Heart right ventricle (tissue), 16 donors: ENCODE measurements around the gene PAX2. TPM values are rescaled to one million over a fixed set of nuclear protein-coding genes. Genes with fewer than 3 reads are reported as not detected.

Experiments
- ATAC-seq, 8 donors: fragments of 200-7000 bp; cut with Tn5 transposase; one replicate each; pipeline ENCODE4 v1.9.1; 2020; ENCODE audit warnings: mild to moderate bottlenecking in 8 of 8, moderate library complexity in 8 of 8, moderate number of reproducible peaks in 1 of 8
- DNase-seq, 2 donors: peaks; one replicate each; pipeline ENCODE4 v3.0.0-alpha.2; 2020
- H3K27ac ChIP-seq, 10 donors: fragments of 200-600 bp; sonication (generic) in 2 of 10; one replicate each; pipeline versions ENCODE4 v1.5.0 to v1.8.0; 2020 to 2022; ENCODE audit warnings: mild to moderate bottlenecking in 3 of 10
- H3K27me3 ChIP-seq, 7 donors: fragments of 200-600 bp; one replicate each; pipeline ENCODE4 v1.8.0; 2021 to 2022; ENCODE audit warnings: mild to moderate bottlenecking in 2 of 7
- H3K36me3 ChIP-seq, 9 donors: fragments of 200-600 bp; sonication (generic) in 1 of 9; one replicate each; pipeline versions ENCODE4 v1.5.0 to v1.8.0; 2020 to 2022; ENCODE audit warnings: mild to moderate bottlenecking in 2 of 9
- H3K4me1 ChIP-seq, 9 donors: fragments of 200-600 bp; sonication (generic) in 1 of 9; one replicate each; pipeline versions ENCODE4 v1.5.0 to v1.8.0; 2020 to 2022; ENCODE audit warnings: mild to moderate bottlenecking in 4 of 9
- H3K4me3 ChIP-seq, 10 donors: fragments of 200-600 bp; sonication (generic) in 2 of 10; one replicate each; pipeline versions ENCODE4 v1.5.0 to v1.8.0; 2020 to 2022; ENCODE audit warnings: mild to moderate bottlenecking in 7 of 10, moderate library complexity in 2 of 10
- H3K9me3 ChIP-seq, 11 donors: fragments of 200-600 bp in 10 of 11; sonication (generic) in 2 of 11; one replicate each; pipeline versions ENCODE4 v1.5.0 to v1.8.0; 2013 to 2022; ENCODE audit warnings: mild to moderate bottlenecking in 2 of 11, control low read depth in 1 of 11, moderate library complexity in 1 of 11
- CTCF ChIP-seq, 9 donors: fragments of 200-600 bp; sonication (generic) in 2 of 9; IDR thresholded peaks; one replicate each; pipeline versions ENCODE4 v1.5.0 to v1.8.0; 2021 to 2022; ENCODE audit warnings: antibody characterized with exemption in 9 of 9, mild to moderate bottlenecking in 5 of 9, moderate library complexity in 1 of 9
- WGBS, 2 donors: extraction: QIAGEN DNeasy Blood & Tissue Kit; methylation state at CpG; one replicate each; pipeline ENCODE4 v1.1.7; 2013; ENCODE audit warnings: inconsistent platforms in 1 of 2; 5-methylcytosine and 5-hydroxymethylcytosine counted together
- intact Hi-C, 10 donors: fragments of 100-400 bp; cut with DNase I; formaldehyde crosslinking; loops; one replicate each; pipeline versions ENCODE4 v1.11.1 to v1.14.2; 2022
- polyA plus RNA-seq, 2 donors: library from polyadenylated mRNA; stranded (reverse); fragments of 200-250 nt; gene quantifications; one replicate each; pipeline ENCODE4 v1.2.3, GENCODE V29; 2013
- total RNA-seq, 10 donors: library from RNA; stranded (reverse); fragmentation: NEBNext Ultra II Directional in 3 of 10; extraction: Animal tissue kit (Norgen Biotek cat#: 25700) in 3 of 10; gene quantifications; one replicate each; pipeline versions ENCODE4 v1.2.1 to v1.2.4, GENCODE V29; 2021 to 2023
- donor health status: Arrhythmogenic right ventricular cardiomyopathy.
- donor health status: ischemic (EF 13 %, LVEDD 7.1; RV severe dilation, severe dysfunction).
- donor health status: healthy with polysubstance abuse.
- donor health status: DM: no; HTN: yes; CAD: no.
- donor health status: DM: no; HTN: no; CAD: no.
- donor health status: ischemic (EF 25% LVEDD 6.9; RV normal size, moderate dysfunction).
- donor health status: ischemic (EF 25% LVEDD 5.7; RV mildly dilated, moderate dysfunction).
- donor health status: healthy.
- donor health status: DM: yes; HTN: yes; CAD: no.
- donor health status: Ischemic cardiomyopathy.
- donor health status: ischemic (EF 35%, LVEDD 5.7; RV mildly dilated, moderate dysfunction).
- donor health status: nonischemic (EF 11% LVEDD 7.7; RV severe dilation, severe dysfunction).
- donor health status: DM: yes; HTN: yes; CAD: no.
- donor health status: PGD.
- donor health status: ischemic (EF 29% LVEDD 5.4; RV normal size, mild dysfunction).
- donor health status: nonischemic (EF 23%, LVEDD 6.1; RV moderate dilation, normal function).

Gene PAX2
- total and polyA plus RNA-seq, 12 donors, result not detected

GRCh38 chr10:100780324-100780723, 34.9 kb downstream of the PAX2 start:
- no peaks in the 10 kb centered on the region for H3K4me1 ChIP-seq
- DNase-seq (no peak), ATAC-seq (no peak)
- no peaks in the 10 kb centered on the region for H3K36me3 ChIP-seq
- H3K27ac ChIP-seq, result no peak overlapping the region
- intact Hi-C loops, result no loop called here
- 72 to 81% methylated on average over 2 of the region's 2 CpGs for WGBS, 2 donors
- no peaks in the 10 kb centered on the region for H3K9me3 ChIP-seq
- no peak overlapping the region for H3K4me3 ChIP-seq
- TF ChIP-seq CTCF (IDR thresholded peaks at IDR 0.05), result no peak
- peaks cover 0 to 68% (median 45%) of the 10 kb centered on the region in 7 donors for H3K27me3 ChIP-seq

- Histone ChIP-seq H3K36me3 (no peaks in the 10 kb centered on the region), H3K9me3 (no peaks in the 10 kb centered on the region), H3K27ac (no peak overlapping the region), H3K27me3 (peaks cover 0 to 68% (median 45%) of the 10 kb centered on the region in 7 donors), H3K4me3 (no peak overlapping the region), H3K4me1 (no peaks in the 10 kb centered on the region)
- no peak for DNase-seq
- intact Hi-C loops, result no loop called here
- TF ChIP-seq CTCF (IDR thresholded peaks at IDR 0.05), result no peak
- WGBS, 2 donors, result 52 to 54% methylated on average over 11 of the region's 11 CpGs
- no peak for ATAC-seq
These were observed 35.8 kb downstream of the PAX2 start for GRCh38 chr10:100781145-100781665.

GRCh38 chr10:100782461-100783244, 37.3 kb downstream of the PAX2 start:
- Histone ChIP-seq H3K4me1 (no peaks in the 10 kb centered on the region), H3K27me3 (peaks cover 0 to 71% (median 52%) of the 10 kb centered on the region in 7 donors), H3K9me3 (no peaks in the 10 kb centered on the region), H3K4me3 (no peak overlapping the region), H3K36me3 (no peaks in the 10 kb centered on the region), H3K27ac (no peak overlapping the region)
- DNase-seq, result no peak
- no peak for TF ChIP-seq CTCF (IDR thresholded peaks at IDR 0.05)
- intact Hi-C loops, result no loop called here
- no peak for ATAC-seq
- WGBS, 2 donors, result 76 to 82% methylated on average over 13 of the region's 13 CpGs

GRCh38 chr10:100784126-100784525, 38.7 kb downstream of the PAX2 start:
- 80 to 84% methylated on average over 3 of the region's 3 CpGs for WGBS, 2 donors
- Histone ChIP-seq H3K4me3 (no peak overlapping the region), H3K27ac (no peak overlapping the region), H3K36me3 (no peaks in the 10 kb centered on the region), H3K9me3 (no peaks in the 10 kb centered on the region), H3K4me1 (no peaks in the 10 kb centered on the region), H3K27me3 (peaks cover 0 to 71% (median 49%) of the 10 kb centered on the region in 7 donors)
- no peak for TF ChIP-seq CTCF (IDR thresholded peaks at IDR 0.05)
- intact Hi-C loops, result no loop called here
- no peak for DNase-seq
- no peak for ATAC-seq
